ENCODE measurements around the gene MARCKSL1. TPM values are rescaled to one million over a fixed set of nuclear protein-coding genes. Genes with fewer than 3 reads are reported as not detected.
"Not testable (repeated sequence)": the region's sequence is repeated elsewhere in the genome, so short reads cannot be mapped to it uniquely, and the experiment has no call there.

The MARCKSL1 gene
- total RNA-seq, 1 donor from 2014 or later = 94.7 TPM

- no peak for DNase-seq (ENCODE audit: low read depth in 2 of 2)
These were observed 46.8 kb downstream of the MARCKSL1 start for GRCh38 chr1:32289256-32289655.

GRCh38 chr1:32286763-32287162, 49.3 kb downstream of the MARCKSL1 start:
- DNase-seq (ENCODE audit: low read depth in 2 of 2) = no peak

GRCh38 chr1:32285658-32286057, 50.4 kb downstream of the MARCKSL1 start:
- no peak for DNase-seq (ENCODE audit: low read depth in 2 of 2)

- DNase-seq (ENCODE audit: low read depth in 2 of 2) = not testable (repeated sequence)
These were observed 51.3 kb downstream of the MARCKSL1 start for GRCh38 chr1:32284777-32285176.

Other genes starting within 250 kb of the MARCKSL1 start
- gene KPNA6, start 228.2 kb downstream of the MARCKSL1 start, total RNA-seq = 27.1 and 30.3 TPM in 2 replicates
- 57.6 and 68.0 TPM in 2 replicates for gene TXLNA, start 156.6 kb downstream of the MARCKSL1 start, total RNA-seq
- 16.1 and 24.4 TPM in 2 replicates for gene CCDC28B, start 135.6 kb downstream of the MARCKSL1 start, total RNA-seq
- gene IQCC, start 130.6 kb downstream of the MARCKSL1 start, total RNA-seq = 0.90 and 1.0 TPM in 2 replicates
- not detected in 2 replicates for gene DCDC2B, start 127.1 kb downstream of the MARCKSL1 start, total RNA-seq
- gene TMEM234, start 113.9 kb downstream of the MARCKSL1 start, total RNA-seq = 8.5 and 11.8 TPM in 2 replicates
- 284 and 321 TPM in 2 replicates for gene EIF3I, start 113.8 kb downstream of the MARCKSL1 start, total RNA-seq
- gene FAM167B, start 89.0 kb downstream of the MARCKSL1 start, total RNA-seq = 0.64 and 1.9 TPM in 2 replicates
- gene LCK, start 85.0 kb downstream of the MARCKSL1 start, total RNA-seq = under 0.01 TPM in 2 replicates
- gene HDAC1, start 44.1 kb downstream of the MARCKSL1 start, total RNA-seq = 116 and 147 TPM in 2 replicates
- 0.64 and 1.4 TPM in 2 replicates for gene FAM229A, start 26.3 kb upstream of the MARCKSL1 start, total RNA-seq
- gene TSSK3, start 26.3 kb upstream of the MARCKSL1 start, total RNA-seq = 0.13 and 0.26 TPM in 2 replicates
- 35.0 and 46.5 TPM in 2 replicates for gene BSDC1, start 58.2 kb upstream of the MARCKSL1 start, total RNA-seq
- under 0.01 TPM in 2 replicates for gene ZBTB8B, start 128.8 kb upstream of the MARCKSL1 start, total RNA-seq
- gene ZBTB8A, start 203.2 kb upstream of the MARCKSL1 start, total RNA-seq = 5.5 and 9.1 TPM in 2 replicates